ENCODE measurements around the gene STAC3.

- TF ChIP-seq ZNF274 (IDR thresholded peaks at IDR 0.05; ENCODE audit: low read depth, low read length) (no peak), YY1 (IDR thresholded peaks at IDR 0.05; ENCODE audit: insufficient read depth, insufficient read length) (no peak)
These were observed 47.2 kb downstream of the STAC3 start for GRCh38 chr12:57203791-57204190.

Measured in NT2/D1 (cell line).